Liver (tissue), 3 donors: ENCODE data around the gene ERBB4.

Source experiments
- GABPA ChIP-seq, 2 donors: IDR thresholded peaks in 1 of 2; conservative IDR thresholded peaks in 1 of 2; 2 replicates each; pipeline ENCODE4 v1.6.1; 2016; ENCODE audit warnings: antibody characterized with exemption in 2 of 2, mild to moderate bottlenecking in 1 of 2, moderate library complexity in 1 of 2
- YY1 ChIP-seq: IDR thresholded peaks from 2 replicates; pipeline ENCODE4 v1.6.1; 2016; ENCODE audit warnings: antibody characterized with exemption, mild to moderate bottlenecking
- TF ChIP-seq, protein P1 (sequence below): IDR thresholded peaks from 2 replicates; pipeline ENCODE4 v1.6.1; 2016; ENCODE audit warnings: antibody characterized with exemption, mild to moderate bottlenecking
- TF ChIP-seq, protein P2 (sequence below): fragments of 150-350 bp; IDR thresholded peaks from 2 replicates; pipeline ENCODE4 v1.5.1; 2017; ENCODE audit warnings: improper control_type of control experiment, low read depth, low read length; ENCODE audit not compliant: missing input control
- donor health status: healthy.
- donor health status: healthy.

DNA sequence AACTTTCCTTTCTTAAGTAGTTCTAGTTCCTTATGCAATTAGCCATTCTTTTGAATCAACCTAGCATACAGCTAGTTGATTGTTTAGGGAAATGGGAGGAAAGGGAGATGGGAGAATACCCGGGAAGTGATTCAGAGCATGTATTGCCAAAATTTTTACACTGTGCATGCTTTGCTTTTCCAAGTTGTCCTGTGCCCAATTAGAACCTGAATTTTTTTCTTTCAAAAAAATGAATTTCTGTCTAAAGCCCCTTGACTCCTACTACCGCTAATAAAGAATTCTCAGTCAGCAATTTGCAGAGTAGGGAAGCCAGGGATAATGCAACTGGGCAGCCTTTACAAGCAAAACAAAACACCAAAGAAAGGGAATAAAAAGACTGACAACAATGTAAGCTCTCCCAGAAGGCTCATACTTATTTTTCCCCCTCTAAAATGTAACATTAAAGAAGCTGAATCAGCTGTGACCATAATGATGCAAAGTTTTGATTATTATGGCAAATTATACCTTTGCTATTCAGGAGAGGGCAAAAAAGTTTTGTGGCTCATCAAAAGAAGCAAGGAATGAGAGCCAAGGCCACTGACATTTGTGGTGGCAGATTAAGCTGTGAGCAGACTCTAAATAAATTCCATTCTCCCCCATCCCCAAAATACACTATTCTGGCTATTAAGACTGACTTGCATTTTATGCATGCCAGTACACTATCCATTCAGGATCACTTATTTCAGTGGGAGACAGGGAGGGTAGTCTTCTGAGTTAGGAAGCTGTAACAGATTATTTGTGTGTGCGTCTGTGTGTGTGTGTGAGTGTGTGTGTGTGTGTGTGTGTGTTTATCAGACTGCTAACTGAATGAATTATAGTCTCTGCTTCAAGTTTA is 174.3 kb downstream of the ERBB4 start:
- TF ChIP-seq, protein P1, sequence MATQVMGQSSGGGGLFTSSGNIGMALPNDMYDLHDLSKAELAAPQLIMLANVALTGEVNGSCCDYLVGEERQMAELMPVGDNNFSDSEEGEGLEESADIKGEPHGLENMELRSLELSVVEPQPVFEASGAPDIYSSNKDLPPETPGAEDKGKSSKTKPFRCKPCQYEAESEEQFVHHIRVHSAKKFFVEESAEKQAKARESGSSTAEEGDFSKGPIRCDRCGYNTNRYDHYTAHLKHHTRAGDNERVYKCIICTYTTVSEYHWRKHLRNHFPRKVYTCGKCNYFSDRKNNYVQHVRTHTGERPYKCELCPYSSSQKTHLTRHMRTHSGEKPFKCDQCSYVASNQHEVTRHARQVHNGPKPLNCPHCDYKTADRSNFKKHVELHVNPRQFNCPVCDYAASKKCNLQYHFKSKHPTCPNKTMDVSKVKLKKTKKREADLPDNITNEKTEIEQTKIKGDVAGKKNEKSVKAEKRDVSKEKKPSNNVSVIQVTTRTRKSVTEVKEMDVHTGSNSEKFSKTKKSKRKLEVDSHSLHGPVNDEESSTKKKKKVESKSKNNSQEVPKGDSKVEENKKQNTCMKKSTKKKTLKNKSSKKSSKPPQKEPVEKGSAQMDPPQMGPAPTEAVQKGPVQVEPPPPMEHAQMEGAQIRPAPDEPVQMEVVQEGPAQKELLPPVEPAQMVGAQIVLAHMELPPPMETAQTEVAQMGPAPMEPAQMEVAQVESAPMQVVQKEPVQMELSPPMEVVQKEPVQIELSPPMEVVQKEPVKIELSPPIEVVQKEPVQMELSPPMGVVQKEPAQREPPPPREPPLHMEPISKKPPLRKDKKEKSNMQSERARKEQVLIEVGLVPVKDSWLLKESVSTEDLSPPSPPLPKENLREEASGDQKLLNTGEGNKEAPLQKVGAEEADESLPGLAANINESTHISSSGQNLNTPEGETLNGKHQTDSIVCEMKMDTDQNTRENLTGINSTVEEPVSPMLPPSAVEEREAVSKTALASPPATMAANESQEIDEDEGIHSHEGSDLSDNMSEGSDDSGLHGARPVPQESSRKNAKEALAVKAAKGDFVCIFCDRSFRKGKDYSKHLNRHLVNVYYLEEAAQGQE = no peak
- TF ChIP-seq, protein P2, sequence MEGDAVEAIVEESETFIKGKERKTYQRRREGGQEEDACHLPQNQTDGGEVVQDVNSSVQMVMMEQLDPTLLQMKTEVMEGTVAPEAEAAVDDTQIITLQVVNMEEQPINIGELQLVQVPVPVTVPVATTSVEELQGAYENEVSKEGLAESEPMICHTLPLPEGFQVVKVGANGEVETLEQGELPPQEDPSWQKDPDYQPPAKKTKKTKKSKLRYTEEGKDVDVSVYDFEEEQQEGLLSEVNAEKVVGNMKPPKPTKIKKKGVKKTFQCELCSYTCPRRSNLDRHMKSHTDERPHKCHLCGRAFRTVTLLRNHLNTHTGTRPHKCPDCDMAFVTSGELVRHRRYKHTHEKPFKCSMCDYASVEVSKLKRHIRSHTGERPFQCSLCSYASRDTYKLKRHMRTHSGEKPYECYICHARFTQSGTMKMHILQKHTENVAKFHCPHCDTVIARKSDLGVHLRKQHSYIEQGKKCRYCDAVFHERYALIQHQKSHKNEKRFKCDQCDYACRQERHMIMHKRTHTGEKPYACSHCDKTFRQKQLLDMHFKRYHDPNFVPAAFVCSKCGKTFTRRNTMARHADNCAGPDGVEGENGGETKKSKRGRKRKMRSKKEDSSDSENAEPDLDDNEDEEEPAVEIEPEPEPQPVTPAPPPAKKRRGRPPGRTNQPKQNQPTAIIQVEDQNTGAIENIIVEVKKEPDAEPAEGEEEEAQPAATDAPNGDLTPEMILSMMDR = no peak
- TF ChIP-seq YY1 (no peak), GABPA (IDR thresholded peaks at IDR 0.05 in 1 of 2, conservative IDR thresholded peaks at IDR 0.05 in 1 of 2) (no peak)
